ENCODE results near the gene IGFLR1. TPM values are rescaled to one million over a fixed set of nuclear protein-coding genes. Genes with fewer than 3 reads are reported as not detected.

The IGFLR1 gene
- total RNA-seq, 6 experiments from 2014 or later: 16.3 to 58.9 (median 29.3) TPM

DNA sequence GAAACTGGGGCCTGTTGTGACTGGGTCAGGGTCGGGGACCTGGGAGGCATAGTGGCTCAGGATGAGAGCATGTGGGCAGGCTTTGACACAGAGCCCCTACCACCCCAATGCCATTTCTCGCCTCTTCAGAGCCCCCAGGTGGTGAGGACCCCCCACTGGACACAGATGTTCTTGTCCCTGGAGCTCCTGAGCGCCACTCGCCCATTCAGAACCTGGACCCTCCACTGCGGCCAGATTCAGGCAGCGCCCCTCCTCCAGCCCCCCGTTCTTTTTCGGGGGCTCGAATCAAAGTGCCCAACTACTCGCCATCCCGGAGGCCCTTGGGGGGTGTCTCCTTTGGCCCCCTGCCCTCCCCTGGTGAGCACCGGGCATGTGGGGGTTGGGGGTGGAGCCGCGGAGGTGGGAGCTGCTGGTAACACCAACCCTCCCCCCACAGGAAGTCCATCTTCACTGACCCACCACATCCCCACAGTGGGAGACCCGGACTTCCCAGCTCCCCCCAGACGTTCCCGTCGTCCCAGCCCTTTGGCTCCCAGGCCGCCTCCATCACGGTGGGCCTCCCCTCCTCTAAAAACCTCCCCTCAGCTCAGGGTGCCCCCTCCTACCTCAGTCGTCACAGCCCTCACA, 10.4 kb downstream of the IGFLR1 start:
- DNase-seq (no peak), ATAC-seq (no peak)
- Histone ChIP-seq H3K4me3 (no peak overlapping the region), H3K4me1 (no peaks in the 10 kb centered on the region), H3K27me3 (no peaks in the 10 kb centered on the region), H3K27ac (no peak overlapping the region), H3K9me3 (no peaks in the 10 kb centered on the region), H3K36me3 (peaks cover 11 to 73% (median 32%) of the 10 kb centered on the region in 4 donors)
- intact Hi-C loops (cut with DNase I): no loop called here
- no peak for TF ChIP-seq POLR2A (IDR thresholded peaks at IDR 0.05)
- TF ChIP-seq, protein P1, sequence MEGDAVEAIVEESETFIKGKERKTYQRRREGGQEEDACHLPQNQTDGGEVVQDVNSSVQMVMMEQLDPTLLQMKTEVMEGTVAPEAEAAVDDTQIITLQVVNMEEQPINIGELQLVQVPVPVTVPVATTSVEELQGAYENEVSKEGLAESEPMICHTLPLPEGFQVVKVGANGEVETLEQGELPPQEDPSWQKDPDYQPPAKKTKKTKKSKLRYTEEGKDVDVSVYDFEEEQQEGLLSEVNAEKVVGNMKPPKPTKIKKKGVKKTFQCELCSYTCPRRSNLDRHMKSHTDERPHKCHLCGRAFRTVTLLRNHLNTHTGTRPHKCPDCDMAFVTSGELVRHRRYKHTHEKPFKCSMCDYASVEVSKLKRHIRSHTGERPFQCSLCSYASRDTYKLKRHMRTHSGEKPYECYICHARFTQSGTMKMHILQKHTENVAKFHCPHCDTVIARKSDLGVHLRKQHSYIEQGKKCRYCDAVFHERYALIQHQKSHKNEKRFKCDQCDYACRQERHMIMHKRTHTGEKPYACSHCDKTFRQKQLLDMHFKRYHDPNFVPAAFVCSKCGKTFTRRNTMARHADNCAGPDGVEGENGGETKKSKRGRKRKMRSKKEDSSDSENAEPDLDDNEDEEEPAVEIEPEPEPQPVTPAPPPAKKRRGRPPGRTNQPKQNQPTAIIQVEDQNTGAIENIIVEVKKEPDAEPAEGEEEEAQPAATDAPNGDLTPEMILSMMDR (IDR thresholded peaks at IDR 0.05): no peak
- 100% methylated on average over 7 of the region's 21 CpGs for WGBS (ENCODE audit: insufficient coverage, low coverage, low lambda C conversion rate, missing lambda C conversion rate)

GRCh38 chr19:35731353-35731752, 10.9 kb downstream of the IGFLR1 start:
- intact Hi-C loops (cut with DNase I): no loop called here
- H3K27ac ChIP-seq: no peak overlapping the region
- no peaks in the 10 kb centered on the region for H3K9me3 ChIP-seq
- H3K4me1 ChIP-seq: no peaks in the 10 kb centered on the region
- H3K27me3 ChIP-seq: no peaks in the 10 kb centered on the region
- H3K4me3 ChIP-seq: no peak overlapping the region
- peaks cover 11 to 77% (median 34%) of the 10 kb centered on the region in 4 donors for H3K36me3 ChIP-seq
- TF ChIP-seq POLR2A (IDR thresholded peaks at IDR 0.05): no peak
- TF ChIP-seq, protein P1 (IDR thresholded peaks at IDR 0.05): no peak
- ATAC-seq (no peak), DNase-seq (no peak)
- WGBS (ENCODE audit: insufficient coverage, low coverage, low lambda C conversion rate, missing lambda C conversion rate): 83% methylated on average over 9 of the region's 9 CpGs

GRCh38 chr19:35730326-35730725, 11.9 kb downstream of the IGFLR1 start:
- ATAC-seq (no peak), DNase-seq (no peak)
- TF ChIP-seq, protein P1 (IDR thresholded peaks at IDR 0.05): no peak
- TF ChIP-seq POLR2A (IDR thresholded peaks at IDR 0.05): no peak
- WGBS (ENCODE audit: insufficient coverage, low coverage, low lambda C conversion rate, missing lambda C conversion rate): 93% methylated on average over 11 of the region's 18 CpGs
- Histone ChIP-seq H3K27me3 (no peaks in the 10 kb centered on the region), H3K9me3 (no peaks in the 10 kb centered on the region), H3K27ac (no peak overlapping the region), H3K4me1 (no peaks in the 10 kb centered on the region), H3K4me3 (no peak overlapping the region), H3K36me3 (peaks cover 11 to 88% (median 45%) of the 10 kb centered on the region in 4 donors)
- intact Hi-C loops (cut with DNase I): no loop called here

DNA sequence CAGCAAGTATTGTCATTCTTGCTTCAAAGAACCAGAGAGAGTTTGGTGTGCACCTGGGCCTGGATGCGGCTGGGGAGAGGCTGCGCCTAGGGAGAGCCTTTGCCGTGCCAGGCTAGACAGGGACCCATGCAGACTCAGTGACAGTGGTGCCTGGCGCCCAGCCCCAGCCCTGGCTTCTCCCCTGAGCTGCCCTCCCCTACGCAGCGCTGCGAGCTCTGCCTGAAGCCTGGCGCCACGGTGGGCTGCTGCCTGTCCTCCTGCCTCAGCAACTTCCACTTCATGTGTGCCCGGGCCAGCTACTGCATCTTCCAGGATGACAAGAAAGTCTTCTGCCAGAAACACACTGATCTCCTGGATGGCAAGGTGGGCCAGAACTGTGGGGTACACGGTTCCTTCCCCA, 12.5 kb downstream of the IGFLR1 start:
- no peaks in the 10 kb centered on the region for H3K9me3 ChIP-seq
- TF ChIP-seq, protein P1 (IDR thresholded peaks at IDR 0.05): no peak
- no peak for TF ChIP-seq POLR2A (IDR thresholded peaks at IDR 0.05)
- no peak overlapping the region for H3K4me3 ChIP-seq
- DNase-seq: peak in 1 of 3 donors; percentile 18
- H3K4me1 ChIP-seq: no peaks in the 10 kb centered on the region
- no peak overlapping the region for H3K27ac ChIP-seq
- intact Hi-C loops (cut with DNase I): no loop called here
- peaks cover 11 to 93% (median 50%) of the 10 kb centered on the region in 4 donors for H3K36me3 ChIP-seq
- H3K27me3 ChIP-seq: no peaks in the 10 kb centered on the region
- no CpG with 5 or more reads among the region's 11 CpGs for WGBS (ENCODE audit: insufficient coverage, low coverage, low lambda C conversion rate, missing lambda C conversion rate)
- ATAC-seq: no peak
